ENCODE measurements around the gene CROCC2. TPM values are rescaled to one million over a fixed set of nuclear protein-coding genes. Genes with fewer than 3 reads are reported as not detected.

CROCC2 gene
- polyA plus RNA-seq, 4 donors, result 0.03 to 0.09 (median 0.05) TPM

Other genes starting within 250 kb of the CROCC2 start
- 1 to 10 TPM in 1 of 4 donors, under 1 TPM in 3; 0.17 to 2.5 (median 0.26) TPM for gene AQP12B, start 223.5 kb upstream of the CROCC2 start, polyA plus RNA-seq (ENCODE audit: insufficient read length in 4 of 4)
- 1 to 10 TPM in 1 of 4 donors, under 1 TPM in 1, not detected in 2; 0.60 to 1.6 TPM for gene AQP12A, start 214.5 kb upstream of the CROCC2 start, polyA plus RNA-seq (ENCODE audit: insufficient read length in 4 of 4)
- gene KIF1A, start 86.1 kb upstream of the CROCC2 start, polyA plus RNA-seq (ENCODE audit: insufficient read length in 4 of 4), result 10 to 100 TPM in 2 of 4 donors, 1 to 10 TPM in 2; 7.4 to 11.6 (median 10.6) TPM
- gene AGXT, start 37.5 kb upstream of the CROCC2 start, polyA plus RNA-seq (ENCODE audit: insufficient read length in 4 of 4), result 1 to 10 TPM in 1 of 4 donors, under 1 TPM in 2, not detected in 1; 0.06 to 1.8 (median 0.15) TPM
- 1 to 10 TPM in 3 of 4 donors, under 1 TPM in 1; 0.18 to 2.5 (median 1.6) TPM for gene MAB21L4, start 10.2 kb upstream of the CROCC2 start, polyA plus RNA-seq (ENCODE audit: insufficient read length in 4 of 4)
- gene SNED1, start 92.3 kb downstream of the CROCC2 start, polyA plus RNA-seq (ENCODE audit: insufficient read length in 4 of 4), result 10 to 100 TPM in 1 of 4 donors, 1 to 10 TPM in 3; 7.3 to 10.8 (median 8.6) TPM
- 10 to 100 TPM; 55.4 to 76.9 (median 67.5) TPM for gene MTERF4, start 196.0 kb downstream of the CROCC2 start, polyA plus RNA-seq (ENCODE audit: insufficient read length in 4 of 4)
- 10 to 100 TPM in 3 of 4 donors, 1 to 10 TPM in 1; 9.8 to 26.4 (median 17.2) TPM for gene PASK, start 243.1 kb downstream of the CROCC2 start, polyA plus RNA-seq (ENCODE audit: insufficient read length in 4 of 4)
- 10 to 100 TPM; 47.7 to 81.0 (median 79.2) TPM for gene PPP1R7, start 244.1 kb downstream of the CROCC2 start, polyA plus RNA-seq (ENCODE audit: insufficient read length in 4 of 4)

Measured in left renal pelvis (tissue), 4 donors.